HG03571 (cell line): Measurements from ENCODE around the gene KANSL3.

Experiments used
- ATAC-seq: cut with Tn5 transposase; IDR thresholded peaks from one replicate; pipeline ENCODE4 v1.9.1; 2021; ENCODE audit not compliant: unreplicated experiment

The KANSL3 gene

GRCh38 chr2:96608469-96609455 lies 29.4 kb downstream of the KANSL3 start:
- ATAC-seq, result no peak

- no peak for ATAC-seq
Observed at GRCh38 chr2:96604104-96604503, 34.0 kb downstream of the KANSL3 start.

- no peak for ATAC-seq
Observed at GRCh38 chr2:96602330-96602823, 35.7 kb downstream of the KANSL3 start.

- ATAC-seq, result no peak
Observed at GRCh38 chr2:96601382-96602292, 36.5 kb downstream of the KANSL3 start.

- ATAC-seq, result no peak
Observed at GRCh38 chr2:96599941-96600340, 38.2 kb downstream of the KANSL3 start.

GRCh38 chr2:96596596-96596995 lies 41.5 kb downstream of the KANSL3 start:
- no peak for ATAC-seq

- no peak for ATAC-seq
Observed at GRCh38 chr2:96594691-96595152, 43.4 kb downstream of the KANSL3 start.

GRCh38 chr2:96594282-96594681 lies 43.8 kb downstream of the KANSL3 start:
- no peak for ATAC-seq

GRCh38 chr2:96591494-96591893 lies 46.6 kb downstream of the KANSL3 start:
- no peak for ATAC-seq

- no peak for ATAC-seq
Observed at GRCh38 chr2:96591054-96591453, 47.1 kb downstream of the KANSL3 start.

- no peak for ATAC-seq
Observed at GRCh38 chr2:96587843-96588242, 50.3 kb downstream of the KANSL3 start.

- no peak for ATAC-seq
Observed at GRCh38 chr2:96584017-96584416, 54.1 kb downstream of the KANSL3 start.

- ATAC-seq, result no peak
Observed at GRCh38 chr2:96580771-96581170, 57.3 kb downstream of the KANSL3 start.

- no peak for ATAC-seq
Observed at GRCh38 chr2:96579422-96579821, 58.7 kb downstream of the KANSL3 start.

GRCh38 chr2:96578731-96579130 lies 59.4 kb downstream of the KANSL3 start:
- no peak for ATAC-seq

GRCh38 chr2:96577501-96577900 lies 60.6 kb downstream of the KANSL3 start:
- ATAC-seq, result no peak

- no peak for ATAC-seq
Observed at GRCh38 chr2:96575785-96576456, 62.2 kb downstream of the KANSL3 start.

GRCh38 chr2:96574364-96574763 lies 63.7 kb downstream of the KANSL3 start:
- no peak for ATAC-seq

- ATAC-seq, result no peak
Observed at GRCh38 chr2:96568094-96568493, 70.0 kb downstream of the KANSL3 start.

GRCh38 chr2:96565111-96565510 lies 73.0 kb downstream of the KANSL3 start:
- no peak for ATAC-seq

GRCh38 chr2:96564563-96564962 lies 73.5 kb downstream of the KANSL3 start:
- no peak for ATAC-seq
